Fibroblast of lung (primary cell): ENCODE measurements around the gene ACVR1B.

ENCODE experiments used
- CTCF ChIP-seq, 2 donors: IDR thresholded peaks in 1 of 2; conservative IDR thresholded peaks in 1 of 2; 1 replicate in 1 of 2; 2 replicates in 1 of 2; pipeline ENCODE4 v1.5.1; 2011 to 2012; ENCODE audit warnings: low read length in 2 of 2, control low read depth in 1 of 2, inconsistent platforms in 1 of 2, low read depth in 1 of 2, mild to moderate bottlenecking in 1 of 2
- EZH2 ChIP-seq: IDR thresholded peaks from 2 replicates; pipeline ENCODE4 v1.5.1; 2012; ENCODE audit warnings: low read length, control low read depth, mild to moderate bottlenecking; ENCODE audit errors: missing control alignments

GRCh38 chr12:51905471-51906429 is 45.7 kb upstream of the ACVR1B start:
- no peak for TF ChIP-seq CTCF (conservative IDR thresholded peaks at IDR 0.05 in 1 of 2, IDR thresholded peaks at IDR 0.05 in 1 of 2; ENCODE audit: low read depth in 1 of 2, low read length in 2 of 2)
- no peak for TF ChIP-seq EZH2
